ENCODE measurements around the gene MAPK11.

GRCh38 chr22:50256258-50256862 lies 13.8 kb downstream of the MAPK11 start:
- no peak for TF ChIP-seq ISL1 (CRISPR knock-in tag; IDR thresholded peaks at IDR 0.05)
- TF ChIP-seq ARNTL (CRISPR knock-in tag; IDR thresholded peaks at IDR 0.05; ENCODE audit: borderline replicate concordance, low read depth), result no peak
- TF ChIP-seq BACH2 (CRISPR knock-in tag; IDR thresholded peaks at IDR 0.05; ENCODE audit: borderline replicate concordance), result no peak
- TF ChIP-seq ZNF565 (CRISPR knock-in tag; conservative IDR thresholded peaks at IDR 0.05; ENCODE audit: low read depth), result no peak
- no peak for TF ChIP-seq ZC3H10 (CRISPR knock-in tag; IDR thresholded peaks at IDR 0.05)
- no peak for TF ChIP-seq PATZ1 (CRISPR knock-in tag; IDR thresholded peaks at IDR 0.05; ENCODE audit: borderline replicate concordance)
- TF ChIP-seq PPARA (CRISPR knock-in tag; IDR thresholded peaks at IDR 0.05; ENCODE audit: borderline replicate concordance), result no peak
- TF ChIP-seq RARB (CRISPR knock-in tag; IDR thresholded peaks at IDR 0.05), result no peak
- TF ChIP-seq SNAI2 (CRISPR knock-in tag; IDR thresholded peaks at IDR 0.05), result no peak
- no peak for TF ChIP-seq OSR1 (CRISPR knock-in tag; IDR thresholded peaks at IDR 0.05)
- TF ChIP-seq ZNF70 (CRISPR knock-in tag; IDR thresholded peaks at IDR 0.05), result no peak

All from SK-N-SH treated with all-trans-retinoic acid at 6 μM for 48 hours (cell line).